T-helper 17 cell (primary cell): Measurements from ENCODE around the gene PAX2. TPM values are rescaled to one million over a fixed set of nuclear protein-coding genes. Genes with fewer than 3 reads are reported as not detected.

Experiments used
- ATAC-seq: fragments of 150-1000 bp; cut with Tn5 transposase; 2 replicates; pipeline ENCODE4 v1.10.0; 2021; ENCODE audit warnings: mild to moderate bottlenecking, moderate library complexity
- DNase-seq, 3 donors: peaks; one replicate each; pipeline versions ENCODE4 v3.0.0 to v3.0.0-alpha.2; 2020 to 2021
- H3K9me3 ChIP-seq: one replicate; pipeline ENCODE4 v1.7.0; 2013; ENCODE audit warnings: low read length, mild to moderate bottlenecking; ENCODE audit not compliant: control insufficient read depth, poor library complexity, severe bottlenecking
- H3K27ac Mint-ChIP-seq: one replicate; pipeline ENCODE4 v1.8.0; 2022; ENCODE audit warnings: mild to moderate bottlenecking, moderate library complexity, mixed read lengths
- H3K27me3 Mint-ChIP-seq: one replicate; pipeline ENCODE4 v1.8.0; 2022; ENCODE audit warnings: mixed read lengths
- H3K36me3 Mint-ChIP-seq: one replicate; pipeline ENCODE4 v1.8.0; 2022; ENCODE audit warnings: low read depth, mixed read lengths
- H3K4me1 Mint-ChIP-seq: one replicate; pipeline ENCODE4 v1.8.0; 2022; ENCODE audit warnings: mild to moderate bottlenecking, mixed read lengths
- H3K4me3 Mint-ChIP-seq: one replicate; pipeline ENCODE4 v1.8.0; 2022; ENCODE audit warnings: mild to moderate bottlenecking, moderate library complexity, mixed read lengths
- total RNA-seq, 4 donors: library from RNA in 2 of 4; stranded (reverse) in 2 of 4; gene quantifications; one replicate each; pipeline ENCODE4 v1.2.3 and lab custom pipeline; 2022 to 2026

PAX2 gene
- total RNA-seq, 2 donors from 2014 or later: not detected

GRCh38 chr10:100714566-100714950, 30.8 kb upstream of the PAX2 start:
- no peak overlapping the region for H3K27ac Mint-ChIP-seq
- no peak for ATAC-seq
- H3K27me3 Mint-ChIP-seq: peaks cover 86% of the 10 kb centered on the region
- no peak for DNase-seq
- H3K4me1 Mint-ChIP-seq: peaks cover 12% of the 10 kb centered on the region
- H3K9me3 ChIP-seq: no peaks in the 10 kb centered on the region
- peaks cover 16% of the 10 kb centered on the region for H3K36me3 Mint-ChIP-seq
- H3K4me3 Mint-ChIP-seq: peak overlapping the region; percentile 28

DNA sequence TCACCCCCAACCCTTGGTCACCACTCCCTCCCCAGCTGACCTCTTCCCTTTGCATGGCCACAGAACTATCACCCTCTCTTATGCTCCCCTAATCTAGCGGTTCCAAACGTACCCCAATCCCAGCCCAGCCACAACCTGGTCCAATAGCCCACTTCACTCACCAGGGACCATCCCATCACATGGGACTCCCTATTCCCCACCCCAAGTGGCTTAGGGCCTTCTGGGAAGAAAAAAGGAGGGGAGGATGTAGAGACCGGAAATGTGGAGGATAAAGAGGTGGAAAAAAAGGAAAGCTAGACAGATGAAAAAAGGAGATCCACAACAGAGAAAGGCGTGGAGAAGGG, 30.3 kb upstream of the PAX2 start:
- no peak for ATAC-seq
- Mint-ChIP-seq H3K36me3 (peaks cover 16% of the 10 kb centered on the region), H3K4me3 (peak overlapping the region; percentile 28), H3K27ac (no peak overlapping the region), H3K27me3 (peaks cover 91% of the 10 kb centered on the region), H3K4me1 (peaks cover 12% of the 10 kb centered on the region)
- H3K9me3 ChIP-seq: no peaks in the 10 kb centered on the region
- no peak for DNase-seq

DNA sequence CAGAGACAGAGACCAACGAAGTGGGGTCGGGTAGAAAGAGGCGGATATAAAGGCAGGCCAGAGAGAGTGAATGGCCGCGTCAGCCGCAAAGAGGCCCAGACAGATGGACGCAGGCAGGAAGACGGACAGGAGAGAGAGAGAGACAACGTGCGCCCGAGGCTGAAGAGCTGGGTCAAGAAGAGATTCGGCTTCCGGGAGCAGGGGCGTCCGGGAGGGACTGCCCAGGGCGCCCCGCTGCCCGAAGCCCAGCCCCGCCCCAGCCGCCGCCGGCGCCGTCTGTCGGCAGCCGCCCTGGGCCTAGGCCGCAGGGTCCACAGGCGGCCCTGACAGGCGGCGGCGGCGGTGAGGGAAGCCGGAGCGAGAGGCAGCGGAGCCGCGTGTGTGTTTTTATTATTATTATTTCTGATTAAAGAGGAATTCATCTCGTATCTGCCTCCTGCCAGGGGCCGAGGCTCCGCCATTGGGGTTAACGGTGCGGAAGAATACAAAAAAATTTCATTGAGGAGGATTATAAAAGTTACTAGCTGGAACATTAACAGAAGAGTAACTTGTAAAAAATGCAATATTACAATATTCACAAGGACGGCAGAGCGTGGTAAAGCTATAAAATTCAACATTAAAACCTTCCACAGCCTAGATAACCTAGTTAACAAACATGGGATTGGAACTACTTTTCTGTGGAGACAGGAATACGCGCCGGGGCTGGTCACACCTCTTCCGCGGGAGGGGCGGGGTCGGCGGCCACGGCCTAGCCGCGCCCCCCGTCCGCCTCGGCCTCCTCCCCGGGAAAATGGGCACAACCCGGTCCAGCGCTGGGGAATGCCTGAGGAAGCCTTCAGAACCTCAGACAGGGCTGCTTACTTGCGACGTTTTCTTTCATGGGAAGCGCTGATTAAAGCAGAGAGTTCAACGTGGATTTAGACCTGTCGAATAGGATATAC, 29.7 kb upstream of the PAX2 start:
- Mint-ChIP-seq H3K27me3 (peaks cover 94% of the 10 kb centered on the region), H3K4me3 (peak overlapping the region; percentile 41), H3K27ac (no peak overlapping the region), H3K4me1 (peaks cover 12% of the 10 kb centered on the region), H3K36me3 (peaks cover 16% of the 10 kb centered on the region)
- H3K9me3 ChIP-seq: no peaks in the 10 kb centered on the region
- DNase-seq: no peak
- no peak for ATAC-seq

DNA sequence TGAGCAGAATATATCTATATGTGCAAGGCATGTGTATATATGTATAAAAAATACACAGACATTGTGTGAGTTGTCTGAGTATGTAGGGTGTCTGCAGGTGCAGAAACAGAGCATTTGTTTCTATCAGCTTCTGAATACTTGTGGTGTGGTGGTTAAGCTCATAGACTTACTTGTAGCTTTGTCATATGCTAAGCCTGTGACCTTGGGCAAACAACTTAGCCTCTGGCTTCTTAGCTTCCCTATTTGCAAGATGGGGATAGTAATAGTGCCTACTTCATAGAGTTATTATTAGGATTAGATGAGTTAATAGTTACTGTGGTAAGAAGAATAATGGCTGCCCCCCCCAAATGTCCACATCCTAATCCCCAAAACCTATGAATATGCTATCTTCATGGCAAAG, 28.2 kb upstream of the PAX2 start:
- ATAC-seq (no peak), DNase-seq (no peak)
- Mint-ChIP-seq H3K36me3 (peaks cover 8% of the 10 kb centered on the region), H3K27ac (no peak overlapping the region), H3K4me3 (no peak overlapping the region), H3K27me3 (peaks cover 91% of the 10 kb centered on the region), H3K4me1 (peaks cover 9% of the 10 kb centered on the region)
- no peaks in the 10 kb centered on the region for H3K9me3 ChIP-seq

GRCh38 chr10:100718197-100718742, 27.1 kb upstream of the PAX2 start:
- H3K9me3 ChIP-seq: no peaks in the 10 kb centered on the region
- no peak for DNase-seq
- Mint-ChIP-seq H3K4me3 (no peak overlapping the region), H3K4me1 (peaks cover 10% of the 10 kb centered on the region), H3K36me3 (peaks cover 10% of the 10 kb centered on the region), H3K27ac (no peak overlapping the region), H3K27me3 (peaks cover 89% of the 10 kb centered on the region)
- ATAC-seq: no peak

- DNase-seq (no peak), ATAC-seq (no peak)
- Mint-ChIP-seq H3K4me3 (peak overlapping the region; percentile 82), H3K4me1 (peaks cover 8% of the 10 kb centered on the region), H3K27ac (no peak overlapping the region), H3K36me3 (peaks cover 16% of the 10 kb centered on the region), H3K27me3 (peaks cover 84% of the 10 kb centered on the region)
- no peaks in the 10 kb centered on the region for H3K9me3 ChIP-seq
Measured at GRCh38 chr10:100723180-100723579, 22.2 kb upstream of the PAX2 start.

- Mint-ChIP-seq H3K4me3 (peak overlapping the region; percentile 73), H3K27ac (no peak overlapping the region), H3K4me1 (peaks cover 15% of the 10 kb centered on the region), H3K36me3 (peaks cover 19% of the 10 kb centered on the region), H3K27me3 (peaks cover 84% of the 10 kb centered on the region)
- DNase-seq (no peak), ATAC-seq (no peak)
- no peaks in the 10 kb centered on the region for H3K9me3 ChIP-seq
Measured at GRCh38 chr10:100723770-100724530, 21.4 kb upstream of the PAX2 start.

DNA sequence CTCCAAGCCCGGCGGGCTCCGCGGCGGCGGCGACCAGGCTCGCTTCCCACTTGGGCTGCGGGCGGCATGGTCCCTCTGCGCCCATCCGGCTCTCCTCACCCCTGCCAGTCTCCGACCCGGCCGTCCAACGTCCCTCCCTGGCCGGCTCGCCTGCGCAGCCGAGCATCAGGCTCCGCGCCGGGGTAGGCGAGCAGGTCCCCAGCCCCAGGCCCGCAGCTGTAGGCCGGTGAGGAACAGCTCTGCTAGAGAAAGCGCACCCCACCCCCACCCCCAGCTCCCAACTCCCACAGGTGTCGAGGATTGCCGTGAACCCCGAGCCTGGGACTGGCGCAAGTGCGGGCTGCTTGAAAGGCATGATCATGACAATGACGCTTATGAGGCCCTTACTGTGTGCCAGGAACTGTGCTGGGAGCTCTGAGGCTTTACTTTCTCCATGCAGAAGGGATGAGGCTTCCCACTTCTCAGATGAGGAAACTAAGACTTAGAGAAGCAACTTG, 20.8 kb upstream of the PAX2 start:
- ATAC-seq: no peak

DNA sequence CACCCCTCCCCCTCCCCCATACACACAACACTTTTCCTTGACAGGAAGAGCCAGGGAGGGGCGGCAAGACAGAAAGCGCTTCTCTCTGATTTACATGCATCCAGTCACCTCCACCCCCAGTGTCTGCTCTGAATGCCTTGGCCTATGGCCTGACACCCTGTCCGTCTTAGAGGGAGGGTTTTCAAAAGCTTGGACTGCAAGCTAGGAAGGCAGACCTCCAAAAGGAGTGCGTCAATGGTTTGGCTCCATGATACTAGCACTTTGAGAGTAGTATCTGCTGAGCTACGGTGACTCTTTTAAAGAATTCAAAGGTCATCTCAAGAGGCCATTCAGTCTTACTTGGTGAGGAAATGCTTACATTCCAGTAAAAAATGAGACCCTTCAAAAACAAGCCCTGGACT, 20.3 kb upstream of the PAX2 start:
- H3K4me1 Mint-ChIP-seq: peaks cover 22% of the 10 kb centered on the region
- no peak for ATAC-seq
- DNase-seq: no peak
- no peaks in the 10 kb centered on the region for H3K9me3 ChIP-seq
- H3K27me3 Mint-ChIP-seq: peaks cover 84% of the 10 kb centered on the region
- no peak overlapping the region for H3K27ac Mint-ChIP-seq
- peaks cover 18% of the 10 kb centered on the region for H3K36me3 Mint-ChIP-seq
- no peak overlapping the region for H3K4me3 Mint-ChIP-seq

More for the DNA sequence above, 20.8 kb upstream of the PAX2 start:
- Mint-ChIP-seq H3K27me3 (peaks cover 84% of the 10 kb centered on the region), H3K27ac (no peak overlapping the region), H3K4me3 (no peak overlapping the region), H3K4me1 (peaks cover 19% of the 10 kb centered on the region), H3K36me3 (peaks cover 17% of the 10 kb centered on the region)
- H3K9me3 ChIP-seq: no peaks in the 10 kb centered on the region
- DNase-seq: no peak

DNA sequence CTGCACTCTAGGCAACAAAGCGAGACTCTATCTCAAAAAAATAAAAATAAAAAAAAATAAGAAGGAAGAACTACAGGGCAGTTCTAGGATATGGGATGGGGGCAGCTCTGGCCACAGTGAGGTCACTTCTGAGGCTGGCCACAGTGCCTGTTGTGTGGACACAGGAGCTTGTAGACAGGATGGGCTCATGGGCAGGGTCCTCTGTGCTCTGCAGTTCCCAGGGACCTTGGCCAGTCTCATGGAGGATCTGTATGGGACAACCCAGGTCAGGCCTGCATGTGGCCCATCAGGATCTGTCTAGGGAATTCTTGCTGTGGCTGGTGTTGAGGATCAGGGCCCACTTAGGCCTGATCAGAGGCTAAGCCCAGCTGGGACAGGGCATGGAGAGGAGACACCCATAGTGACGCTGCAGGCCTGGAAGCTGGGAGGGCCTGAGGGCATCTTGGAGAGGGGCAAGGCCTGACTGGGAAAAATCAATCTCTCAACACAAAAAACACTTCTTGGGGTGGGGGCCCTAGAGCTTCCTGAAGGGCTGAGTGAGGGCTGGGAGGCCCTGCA, 19.4 kb upstream of the PAX2 start:
- H3K4me1 Mint-ChIP-seq: peaks cover 26% of the 10 kb centered on the region
- H3K27ac Mint-ChIP-seq: no peak overlapping the region
- peaks cover 22% of the 10 kb centered on the region for H3K36me3 Mint-ChIP-seq
- peaks cover 82% of the 10 kb centered on the region for H3K27me3 Mint-ChIP-seq
- no peak overlapping the region for H3K4me3 Mint-ChIP-seq
- DNase-seq (no peak), ATAC-seq (no peak)
- H3K9me3 ChIP-seq: no peaks in the 10 kb centered on the region

DNA sequence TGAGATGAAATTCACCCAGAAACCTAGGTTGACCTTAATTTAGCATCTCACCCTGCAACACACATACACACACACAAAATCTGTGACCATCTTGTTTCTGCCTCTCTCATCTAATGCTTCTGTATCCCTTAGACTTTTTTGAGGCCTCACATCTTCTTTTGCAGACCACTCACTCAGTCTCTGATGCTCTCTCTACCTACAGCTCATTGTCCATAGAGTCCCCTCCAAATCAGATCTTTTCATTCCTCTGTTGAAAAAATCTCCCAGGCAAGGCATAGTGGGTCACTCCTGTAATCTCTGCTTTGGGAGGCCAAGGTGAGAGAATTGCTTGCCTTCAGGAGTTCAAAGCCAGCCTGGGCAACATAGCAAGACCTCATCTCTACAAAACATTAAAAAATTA, 17.6 kb upstream of the PAX2 start:
- Mint-ChIP-seq H3K27ac (no peak overlapping the region), H3K4me1 (peaks cover 38% of the 10 kb centered on the region), H3K36me3 (peaks cover 30% of the 10 kb centered on the region), H3K4me3 (no peak overlapping the region), H3K27me3 (peaks cover 84% of the 10 kb centered on the region)
- no peak for DNase-seq
- ATAC-seq: no peak
- no peaks in the 10 kb centered on the region for H3K9me3 ChIP-seq

DNA sequence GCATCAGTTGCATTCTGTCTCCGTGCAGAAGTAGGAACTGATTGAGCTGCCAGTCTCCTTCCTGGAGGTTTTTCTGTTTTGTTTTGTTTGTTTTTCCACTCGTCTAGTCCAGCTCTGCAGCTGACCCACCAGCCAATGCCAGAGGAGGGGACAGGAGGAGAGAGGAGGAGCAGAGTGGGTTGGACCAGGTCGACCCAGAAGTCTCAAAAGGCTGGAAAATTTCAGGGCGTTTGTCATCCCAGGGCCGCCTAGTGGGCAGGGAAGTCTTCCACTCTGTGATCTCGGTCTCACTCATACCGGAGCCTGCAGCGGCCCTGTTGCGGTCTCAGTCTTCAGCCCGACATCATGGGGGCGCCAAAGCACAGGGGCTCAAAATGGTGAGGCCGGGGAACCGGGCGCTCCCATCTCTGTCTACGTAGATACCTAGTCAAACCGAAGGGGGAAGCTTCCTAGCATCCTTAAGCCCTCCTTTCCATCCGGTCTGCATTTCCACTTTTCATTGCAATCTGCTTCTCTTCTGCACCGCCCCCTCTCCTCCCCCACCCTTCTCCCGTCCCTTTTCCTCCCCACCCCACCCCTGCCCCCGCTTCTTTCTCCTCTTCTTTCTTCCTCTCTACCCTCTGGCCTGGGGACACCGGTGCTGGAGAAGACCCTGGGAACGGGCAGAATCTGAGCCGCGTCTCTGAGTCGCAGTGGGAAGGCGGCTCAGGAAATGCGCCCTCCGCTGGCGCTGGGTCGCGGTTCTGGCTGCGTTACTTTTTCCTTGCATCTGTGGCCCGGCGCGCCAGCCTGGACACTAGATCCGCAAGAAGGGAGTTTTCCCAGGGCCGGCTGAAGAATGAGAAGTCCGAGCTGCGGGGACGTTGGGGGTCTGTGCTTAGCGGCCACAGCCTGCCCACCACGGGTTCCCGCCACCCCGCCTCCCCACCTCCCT, 16.2 kb upstream of the PAX2 start:
- ATAC-seq (peak; percentile 44), DNase-seq (no peak)
- no peaks in the 10 kb centered on the region for H3K9me3 ChIP-seq
- Mint-ChIP-seq H3K4me1 (peaks cover 29% of the 10 kb centered on the region), H3K27ac (no peak overlapping the region), H3K4me3 (peak overlapping the region; percentile 90), H3K27me3 (peaks cover 86% of the 10 kb centered on the region), H3K36me3 (peaks cover 20% of the 10 kb centered on the region)
